ENCODE data around the gene GET3. TPM values are rescaled to one million over a fixed set of nuclear protein-coding genes. Genes with fewer than 3 reads are reported as not detected.

GET3 gene
- polyA plus RNA-seq, 1 of the 3 experiments (the other 2 are of a cell fraction): 264 TPM

DNA sequence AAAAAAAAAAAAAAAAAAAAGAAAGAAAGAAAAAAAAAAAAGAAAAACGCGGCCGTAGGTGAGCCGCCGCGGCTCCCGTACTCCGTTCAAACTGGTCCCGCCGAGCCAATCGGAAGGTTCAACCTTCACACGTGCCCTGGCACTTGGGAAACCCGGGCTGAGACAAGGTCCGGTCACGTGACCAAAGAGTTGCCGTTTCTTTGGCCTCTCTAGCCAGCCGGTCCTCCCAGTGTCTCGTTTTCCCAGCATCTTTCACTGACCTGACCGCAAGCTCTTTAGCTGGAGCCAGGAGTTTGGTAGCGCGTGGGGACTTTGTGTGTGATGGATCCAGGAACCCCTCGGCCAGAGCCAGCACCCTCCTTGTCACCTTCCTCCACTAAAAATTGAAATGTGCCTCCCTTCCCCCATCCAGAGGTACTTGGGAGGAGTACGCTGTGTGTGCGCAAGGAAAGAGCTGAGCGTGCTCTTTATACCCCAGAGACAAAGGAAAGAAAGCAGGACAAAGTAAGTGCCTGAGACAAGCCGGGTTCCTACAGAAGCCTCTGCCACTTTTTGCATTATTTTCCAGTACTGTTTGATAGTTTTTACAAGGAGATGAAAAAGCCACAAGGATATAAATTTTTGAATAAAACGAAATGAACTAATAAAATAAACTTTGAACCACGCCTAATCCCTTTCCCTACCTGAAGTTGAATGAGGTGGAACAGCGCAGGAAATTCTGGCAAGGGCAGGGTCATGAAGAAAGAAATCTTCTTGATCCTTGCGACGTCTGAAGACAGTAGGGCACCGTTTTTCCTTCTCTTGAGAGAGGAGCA, 14.5 kb upstream of the GET3 start (continued):
- TF ChIP-seq MXI1 (IDR thresholded peaks at IDR 0.05; ENCODE audit: low read depth, low read length): peak; percentile 90
- TF ChIP-seq POLR2AphosphoS5 (IDR thresholded peaks at IDR 0.05; ENCODE audit: low read depth, low read length): peak; percentile 76
- no peak for TF ChIP-seq EZH2phosphoT487 (IDR thresholded peaks at IDR 0.05; ENCODE audit: borderline replicate concordance, low read depth)
- TF ChIP-seq GATA2 (CRISPR knock-in tag; IDR thresholded peaks at IDR 0.05): no peak
- TF ChIP-seq, protein P1, sequence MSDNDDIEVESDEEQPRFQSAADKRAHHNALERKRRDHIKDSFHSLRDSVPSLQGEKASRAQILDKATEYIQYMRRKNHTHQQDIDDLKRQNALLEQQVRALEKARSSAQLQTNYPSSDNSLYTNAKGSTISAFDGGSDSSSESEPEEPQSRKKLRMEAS (IDR thresholded peaks at IDR 0.05; ENCODE audit: low read depth): peak; percentile 92
- TF ChIP-seq TAF1 (IDR thresholded peaks at IDR 0.05; ENCODE audit: borderline replicate concordance, low read depth, low read length): peak; percentile 80
- no peak for TF ChIP-seq SMC3 (IDR thresholded peaks at IDR 0.05; ENCODE audit: low read depth, low read length)
- TF ChIP-seq, protein P2, sequence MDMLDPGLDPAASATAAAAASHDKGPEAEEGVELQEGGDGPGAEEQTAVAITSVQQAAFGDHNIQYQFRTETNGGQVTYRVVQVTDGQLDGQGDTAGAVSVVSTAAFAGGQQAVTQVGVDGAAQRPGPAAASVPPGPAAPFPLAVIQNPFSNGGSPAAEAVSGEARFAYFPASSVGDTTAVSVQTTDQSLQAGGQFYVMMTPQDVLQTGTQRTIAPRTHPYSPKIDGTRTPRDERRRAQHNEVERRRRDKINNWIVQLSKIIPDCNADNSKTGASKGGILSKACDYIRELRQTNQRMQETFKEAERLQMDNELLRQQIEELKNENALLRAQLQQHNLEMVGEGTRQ (IDR thresholded peaks at IDR 0.05; ENCODE audit: borderline replicate concordance, low read depth, low read length): peak; percentile 96
- peak; percentile 89 for TF ChIP-seq SIN3A (IDR thresholded peaks at IDR 0.05; ENCODE audit: borderline replicate concordance, low read depth, low read length)
- TF ChIP-seq FOXM1 (IDR thresholded peaks at IDR 0.05; ENCODE audit: low read depth): peak; percentile 42; the same call in 1 of the 2 replicates
- TF ChIP-seq NRF1 (IDR thresholded peaks at IDR 0.05; ENCODE audit: low read depth, low read length): 0 out of 2 replicates have a peak, but pooled peaks have one; percentile 16

DNA sequence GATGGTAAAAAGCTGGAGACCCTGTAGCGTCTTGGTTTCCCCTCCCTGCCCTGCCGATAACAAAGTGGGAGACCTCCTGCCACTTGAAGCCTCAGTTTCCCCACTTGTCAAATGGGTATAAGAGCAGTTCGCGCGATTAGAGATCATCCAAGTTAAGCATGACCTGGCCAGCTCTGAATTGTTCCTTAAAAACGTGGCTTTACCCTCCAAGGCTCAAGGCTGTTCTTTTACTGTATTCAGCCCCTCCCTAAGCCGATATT, 14.0 kb upstream of the GET3 start:
- Histone ChIP-seq H3K4me1 (ENCODE audit: control insufficient read depth in 1 of 2, insufficient read depth in 2 of 2, low read depth in 1 of 2, low read length in 1 of 2) (peaks cover 7 to 8% of the 10 kb centered on the region in 2 experiments; a peak in 3 of 4 replicates), H3K79me2 (ENCODE audit: insufficient read depth) (peaks cover 52% of the 10 kb centered on the region), H3K4me3 (ENCODE audit: low read depth in 2 of 2, low read length in 1 of 2) (peak overlapping the region; percentile 63 to 77), H3K27me3 (ENCODE audit: insufficient read depth) (no peaks in the 10 kb centered on the region), H4K20me1 (ENCODE audit: insufficient read depth) (no peaks in the 10 kb centered on the region), H3K9me2 (no peaks in the 10 kb centered on the region), H3K36me3 (replicated peaks in 1 of 2; ENCODE audit: control insufficient read depth in 1 of 2, insufficient read depth in 2 of 2, low read length in 1 of 2) (peaks cover 9 to 14% of the 10 kb centered on the region in 2 experiments), H3F3A (replicated peaks; ENCODE audit: insufficient read depth) (peaks cover 21% of the 10 kb centered on the region), H3K9me3 (no peaks in the 10 kb centered on the region), H3K9ac (peak overlapping the region; percentile 95), H2AFZ (ENCODE audit: low read depth) (peak overlapping the region; percentile 75), H3K4me2 (peak overlapping the region; percentile 89), H3K27ac (ENCODE audit: low read depth in 2 of 2, low read length in 1 of 2) (peak overlapping the region; percentile 88 to 89)
- ChIA-PET POLR2A (interaction anchor here (0.6 to 1.6 kb wide), 9 partner anchors 8 to 223 kb away, joined by 3 to 6 read pairs (median 4); partner anchors contain the start of genes FBXW9, JUNB and RAD23A), CTCF (interaction anchor here (0.7 to 3.8 kb wide), 5 partner anchors 9 to 125 kb away, joined by 3 to 25 read pairs (median 4); partner anchors contain the start of gene TRIR)
- no peak for TF ChIP-seq NFIC (IDR thresholded peaks at IDR 0.05; ENCODE audit: borderline replicate concordance)
- no peak for TF ChIP-seq EZH2phosphoT487 (IDR thresholded peaks at IDR 0.05; ENCODE audit: borderline replicate concordance, low read depth)
- TF ChIP-seq, protein P3, sequence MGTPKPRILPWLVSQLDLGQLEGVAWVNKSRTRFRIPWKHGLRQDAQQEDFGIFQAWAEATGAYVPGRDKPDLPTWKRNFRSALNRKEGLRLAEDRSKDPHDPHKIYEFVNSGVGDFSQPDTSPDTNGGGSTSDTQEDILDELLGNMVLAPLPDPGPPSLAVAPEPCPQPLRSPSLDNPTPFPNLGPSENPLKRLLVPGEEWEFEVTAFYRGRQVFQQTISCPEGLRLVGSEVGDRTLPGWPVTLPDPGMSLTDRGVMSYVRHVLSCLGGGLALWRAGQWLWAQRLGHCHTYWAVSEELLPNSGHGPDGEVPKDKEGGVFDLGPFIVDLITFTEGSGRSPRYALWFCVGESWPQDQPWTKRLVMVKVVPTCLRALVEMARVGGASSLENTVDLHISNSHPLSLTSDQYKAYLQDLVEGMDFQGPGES (IDR thresholded peaks at IDR 0.05; ENCODE audit: low read depth, low read length): no peak
- no peak for TF ChIP-seq NRF1 (IDR thresholded peaks at IDR 0.05; ENCODE audit: low read depth, low read length)
- TF ChIP-seq MEF2A (IDR thresholded peaks at IDR 0.05; ENCODE audit: borderline replicate concordance, low read depth): no peak
- TF ChIP-seq GABPA (IDR thresholded peaks at IDR 0.05; ENCODE audit: low read depth): no peak
- no peak for TF ChIP-seq JUND (IDR thresholded peaks at IDR 0.05)
- TF ChIP-seq ELF1 (IDR thresholded peaks at IDR 0.05): no peak
- TF ChIP-seq SMC3 (IDR thresholded peaks at IDR 0.05; ENCODE audit: low read depth, low read length): no peak
- no peak for TF ChIP-seq TEAD4 (IDR thresholded peaks at IDR 0.05; ENCODE audit: borderline replicate concordance, insufficient read depth)
- TF ChIP-seq TCF12 (IDR thresholded peaks at IDR 0.05): no peak
- 0% methylated on average over 7 of the region's 7 CpGs for WGBS (ENCODE audit: low lambda C conversion rate)
- DNase-seq: no peak
